Activated naive CD8-positive, alpha-beta T cell (primary cell): ENCODE data around the gene KCNQ1.

Source experiments
- H3K27ac Mint-ChIP-seq: one replicate; pipeline ENCODE4 v1.8.0; 2021; ENCODE audit warnings: mixed read lengths
- H3K27me3 Mint-ChIP-seq: one replicate; pipeline ENCODE4 v1.8.0; 2021; ENCODE audit warnings: mixed read lengths
- H3K36me3 Mint-ChIP-seq: one replicate; pipeline ENCODE4 v1.8.0; 2021; ENCODE audit warnings: mixed read lengths
- H3K4me1 Mint-ChIP-seq: one replicate; pipeline ENCODE4 v1.8.0; 2021; ENCODE audit warnings: low read depth, mixed read lengths
- H3K4me3 Mint-ChIP-seq: one replicate; pipeline ENCODE4 v1.8.0; 2021; ENCODE audit warnings: mild to moderate bottlenecking, mixed read lengths
- H3K9me3 Mint-ChIP-seq: one replicate; pipeline ENCODE4 v1.8.0; 2021; ENCODE audit warnings: low read depth, mixed read lengths

KCNQ1 gene

GRCh38 chr11:2673871-2674471 lies 229.2 kb downstream of the KCNQ1 start:
- H3K36me3 Mint-ChIP-seq = peaks cover 5% of the 10 kb centered on the region
- no peak overlapping the region for H3K27ac Mint-ChIP-seq
- H3K4me3 Mint-ChIP-seq = no peak overlapping the region
- H3K27me3 Mint-ChIP-seq = no peaks in the 10 kb centered on the region
- no peaks in the 10 kb centered on the region for H3K9me3 Mint-ChIP-seq
- H3K4me1 Mint-ChIP-seq = peaks cover 3% of the 10 kb centered on the region

- Mint-ChIP-seq H3K4me1 (peaks cover 3% of the 10 kb centered on the region), H3K36me3 (peaks cover 5% of the 10 kb centered on the region), H3K4me3 (no peak overlapping the region), H3K27me3 (no peaks in the 10 kb centered on the region), H3K9me3 (no peaks in the 10 kb centered on the region), H3K27ac (no peak overlapping the region)
Measured at GRCh38 chr11:2674658-2675131, 229.9 kb downstream of the KCNQ1 start.

DNA sequence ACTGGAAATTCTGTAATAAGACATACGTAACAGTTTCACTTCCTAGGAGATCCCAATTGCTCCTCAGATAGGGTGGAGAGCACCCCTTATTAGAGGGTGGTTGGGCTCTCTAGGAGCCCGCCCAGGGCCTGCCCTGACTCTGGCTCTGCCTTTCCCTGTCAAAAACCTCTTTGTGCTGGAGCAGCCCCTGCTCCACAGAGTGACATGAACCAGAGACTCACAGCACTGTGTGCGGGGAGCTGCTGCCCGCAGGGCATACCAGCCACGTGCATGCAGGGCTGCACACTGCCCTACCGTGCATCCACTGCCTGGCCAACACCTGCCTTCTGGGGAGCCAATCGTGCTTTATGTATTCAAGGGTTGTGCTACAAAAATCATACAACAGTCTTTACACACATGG lies 230.7 kb downstream of the KCNQ1 start:
- H3K4me1 Mint-ChIP-seq = peaks cover 1% of the 10 kb centered on the region
- no peaks in the 10 kb centered on the region for H3K9me3 Mint-ChIP-seq
- peaks cover 5% of the 10 kb centered on the region for H3K36me3 Mint-ChIP-seq
- H3K4me3 Mint-ChIP-seq = no peak overlapping the region
- H3K27ac Mint-ChIP-seq = no peak overlapping the region
- no peaks in the 10 kb centered on the region for H3K27me3 Mint-ChIP-seq

DNA sequence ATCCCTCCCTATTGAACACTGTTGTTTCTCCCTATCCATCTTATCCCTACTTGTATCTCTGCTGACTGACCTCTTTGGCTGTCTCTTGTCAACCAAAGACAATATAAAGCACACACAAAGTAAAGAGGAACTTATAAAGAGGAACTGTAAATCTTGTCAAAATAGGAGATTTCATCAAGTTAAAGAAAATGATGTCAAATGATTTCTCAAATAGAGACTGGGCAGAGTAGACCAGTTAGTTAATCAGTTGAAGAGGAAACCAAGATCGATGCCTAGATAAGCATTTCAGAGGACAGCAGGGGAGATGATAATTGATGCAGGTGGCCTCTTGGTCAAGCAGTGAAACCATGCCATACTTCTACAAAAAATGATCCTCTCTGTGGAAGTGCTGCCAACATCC lies 232.3 kb downstream of the KCNQ1 start:
- H3K27ac Mint-ChIP-seq = no peak overlapping the region
- no peak overlapping the region for H3K4me3 Mint-ChIP-seq
- peaks cover 5% of the 10 kb centered on the region for H3K36me3 Mint-ChIP-seq
- no peaks in the 10 kb centered on the region for H3K27me3 Mint-ChIP-seq
- H3K9me3 Mint-ChIP-seq = no peaks in the 10 kb centered on the region
- H3K4me1 Mint-ChIP-seq = peaks cover 1% of the 10 kb centered on the region

- H3K27ac Mint-ChIP-seq = no peak overlapping the region
- peaks cover 1% of the 10 kb centered on the region for H3K4me1 Mint-ChIP-seq
- H3K27me3 Mint-ChIP-seq = no peaks in the 10 kb centered on the region
- H3K36me3 Mint-ChIP-seq = peaks cover 5% of the 10 kb centered on the region
- H3K9me3 Mint-ChIP-seq = no peaks in the 10 kb centered on the region
- no peak overlapping the region for H3K4me3 Mint-ChIP-seq
Measured at GRCh38 chr11:2678396-2678795, 233.6 kb downstream of the KCNQ1 start.

GRCh38 chr11:2679011-2679676 lies 234.3 kb downstream of the KCNQ1 start:
- Mint-ChIP-seq H3K9me3 (no peaks in the 10 kb centered on the region), H3K27me3 (no peaks in the 10 kb centered on the region), H3K36me3 (peaks cover 5% of the 10 kb centered on the region), H3K4me1 (peaks cover 1% of the 10 kb centered on the region), H3K4me3 (no peak overlapping the region), H3K27ac (no peak overlapping the region)

- Mint-ChIP-seq H3K27ac (no peak overlapping the region), H3K4me3 (no peak overlapping the region), H3K4me1 (peaks cover 1% of the 10 kb centered on the region), H3K27me3 (no peaks in the 10 kb centered on the region), H3K9me3 (no peaks in the 10 kb centered on the region), H3K36me3 (peaks cover 2% of the 10 kb centered on the region)
Measured at GRCh38 chr11:2681408-2682145, 236.8 kb downstream of the KCNQ1 start.

- H3K4me1 Mint-ChIP-seq = no peaks in the 10 kb centered on the region
- H3K27ac Mint-ChIP-seq = no peak overlapping the region
- H3K4me3 Mint-ChIP-seq = no peak overlapping the region
- no peaks in the 10 kb centered on the region for H3K9me3 Mint-ChIP-seq
- no peaks in the 10 kb centered on the region for H3K27me3 Mint-ChIP-seq
- H3K36me3 Mint-ChIP-seq = no peaks in the 10 kb centered on the region
Measured at GRCh38 chr11:2683806-2684205, 239.0 kb downstream of the KCNQ1 start.

DNA sequence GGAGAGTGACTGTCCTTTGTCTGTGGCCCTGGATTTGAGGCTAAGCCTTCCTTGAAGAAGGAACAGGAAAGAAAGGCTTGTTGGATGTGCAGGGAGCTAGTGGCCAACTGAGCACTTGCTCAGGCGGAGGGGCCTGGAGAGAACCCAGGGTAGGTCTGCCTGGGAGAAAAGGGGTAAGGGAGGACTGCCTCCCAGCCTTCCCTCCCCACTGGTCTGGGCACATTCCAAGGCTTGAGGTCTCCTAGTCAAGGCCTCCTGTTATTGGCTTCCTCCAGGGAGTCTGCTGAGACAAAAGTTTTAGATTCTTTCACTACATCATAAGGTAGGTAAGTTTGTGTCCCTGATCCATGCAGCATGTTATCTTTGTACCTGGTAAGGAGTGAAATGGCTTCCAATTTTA lies 239.8 kb downstream of the KCNQ1 start:
- no peak overlapping the region for H3K27ac Mint-ChIP-seq
- no peaks in the 10 kb centered on the region for H3K9me3 Mint-ChIP-seq
- no peak overlapping the region for H3K4me3 Mint-ChIP-seq
- no peaks in the 10 kb centered on the region for H3K36me3 Mint-ChIP-seq
- no peaks in the 10 kb centered on the region for H3K4me1 Mint-ChIP-seq
- no peaks in the 10 kb centered on the region for H3K27me3 Mint-ChIP-seq

DNA sequence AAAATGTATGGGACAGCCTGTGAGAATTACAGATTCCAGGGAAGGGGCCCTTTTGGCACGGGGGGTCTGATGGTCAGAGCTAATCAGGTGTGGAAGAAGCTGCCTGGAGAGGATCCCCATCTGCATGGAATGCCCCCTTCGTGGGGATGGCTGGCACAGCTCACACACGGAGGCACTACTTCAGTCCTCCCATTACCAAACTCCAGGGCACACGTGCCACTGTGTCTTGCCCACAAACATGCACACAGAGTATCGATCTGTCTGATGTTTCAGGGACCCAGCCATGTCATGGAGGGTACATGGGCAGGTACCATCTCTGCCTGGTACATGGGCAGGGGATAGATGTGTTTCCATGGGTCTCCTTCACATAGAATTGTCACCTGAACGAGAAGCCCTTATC lies 240.2 kb downstream of the KCNQ1 start:
- H3K27me3 Mint-ChIP-seq = no peaks in the 10 kb centered on the region
- no peaks in the 10 kb centered on the region for H3K36me3 Mint-ChIP-seq
- H3K27ac Mint-ChIP-seq = no peak overlapping the region
- H3K9me3 Mint-ChIP-seq = no peaks in the 10 kb centered on the region
- H3K4me3 Mint-ChIP-seq = no peak overlapping the region
- no peaks in the 10 kb centered on the region for H3K4me1 Mint-ChIP-seq

- no peaks in the 10 kb centered on the region for H3K4me1 Mint-ChIP-seq
- no peak overlapping the region for H3K27ac Mint-ChIP-seq
- H3K9me3 Mint-ChIP-seq = no peaks in the 10 kb centered on the region
- no peaks in the 10 kb centered on the region for H3K36me3 Mint-ChIP-seq
- H3K27me3 Mint-ChIP-seq = no peaks in the 10 kb centered on the region
- H3K4me3 Mint-ChIP-seq = no peak overlapping the region
Measured at GRCh38 chr11:2685566-2686359, 241.0 kb downstream of the KCNQ1 start.

- Mint-ChIP-seq H3K27me3 (no peaks in the 10 kb centered on the region), H3K4me3 (no peak overlapping the region), H3K9me3 (no peaks in the 10 kb centered on the region), H3K36me3 (no peaks in the 10 kb centered on the region), H3K27ac (no peak overlapping the region), H3K4me1 (no peaks in the 10 kb centered on the region)
Measured at GRCh38 chr11:2686360-2687222, 241.8 kb downstream of the KCNQ1 start.

GRCh38 chr11:2687223-2687530 lies 242.4 kb downstream of the KCNQ1 start:
- Mint-ChIP-seq H3K9me3 (no peaks in the 10 kb centered on the region), H3K27ac (no peak overlapping the region), H3K4me3 (no peak overlapping the region), H3K27me3 (no peaks in the 10 kb centered on the region), H3K36me3 (peaks cover 4% of the 10 kb centered on the region), H3K4me1 (no peaks in the 10 kb centered on the region)

DNA sequence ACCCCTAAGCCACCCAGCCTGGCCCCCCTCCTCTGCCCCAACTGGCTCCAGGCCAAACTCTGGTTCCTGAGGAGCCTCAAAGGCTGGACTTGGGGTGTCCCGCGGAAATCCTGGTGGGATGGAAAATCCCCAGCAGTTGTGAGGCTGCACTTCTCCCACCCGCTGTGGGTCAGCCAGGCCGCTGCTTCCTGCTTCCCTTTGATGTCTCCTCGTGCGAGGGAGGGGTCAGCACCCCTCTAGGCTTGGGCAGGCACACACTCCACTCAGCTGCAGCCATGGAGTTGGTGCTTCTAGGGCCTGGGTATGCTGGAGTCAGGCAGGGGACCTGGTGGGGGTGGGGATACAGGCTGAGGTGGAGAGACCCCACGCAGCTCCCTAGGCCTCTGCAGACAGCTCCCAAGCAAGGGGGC lies 243.0 kb downstream of the KCNQ1 start:
- Mint-ChIP-seq H3K36me3 (peaks cover 4% of the 10 kb centered on the region), H3K9me3 (no peaks in the 10 kb centered on the region), H3K4me1 (no peaks in the 10 kb centered on the region), H3K27me3 (no peaks in the 10 kb centered on the region), H3K27ac (no peak overlapping the region), H3K4me3 (no peak overlapping the region)
